Measurements from ENCODE around the gene GCK.

Gene GCK

GRCh38 chr7:44155191-44156185 lies 33.8 kb downstream of the GCK start:
- no peak for TF ChIP-seq ZBTB7A (IDR thresholded peaks at IDR 0.05; ENCODE audit: low read depth)
- no peak for TF ChIP-seq CEBPB (IDR thresholded peaks at IDR 0.05)
- TF ChIP-seq TEAD4 (IDR thresholded peaks at IDR 0.05), result no peak
- no peak for TF ChIP-seq CREB1 (IDR thresholded peaks at IDR 0.05; ENCODE audit: low read depth)
- TF ChIP-seq, protein P1, sequence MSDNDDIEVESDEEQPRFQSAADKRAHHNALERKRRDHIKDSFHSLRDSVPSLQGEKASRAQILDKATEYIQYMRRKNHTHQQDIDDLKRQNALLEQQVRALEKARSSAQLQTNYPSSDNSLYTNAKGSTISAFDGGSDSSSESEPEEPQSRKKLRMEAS (IDR thresholded peaks at IDR 0.05), result no peak
- TF ChIP-seq YY1 (IDR thresholded peaks at IDR 0.05; ENCODE audit: low read depth), result no peak
- TF ChIP-seq FOXM1 (IDR thresholded peaks at IDR 0.05; ENCODE audit: borderline replicate concordance, low read depth), result no peak
- TF ChIP-seq TCF12 (IDR thresholded peaks at IDR 0.05; ENCODE audit: low read depth), result no peak
- no peak for TF ChIP-seq TAF1 (IDR thresholded peaks at IDR 0.05; ENCODE audit: low read depth)
- TF ChIP-seq NFIC (IDR thresholded peaks at IDR 0.05), result no peak
- TF ChIP-seq RAD21 (IDR thresholded peaks at IDR 0.05; ENCODE audit: low read depth), result no peak
- no peak for TF ChIP-seq EP300 (IDR thresholded peaks at IDR 0.05; ENCODE audit: borderline replicate concordance)

DNA sequence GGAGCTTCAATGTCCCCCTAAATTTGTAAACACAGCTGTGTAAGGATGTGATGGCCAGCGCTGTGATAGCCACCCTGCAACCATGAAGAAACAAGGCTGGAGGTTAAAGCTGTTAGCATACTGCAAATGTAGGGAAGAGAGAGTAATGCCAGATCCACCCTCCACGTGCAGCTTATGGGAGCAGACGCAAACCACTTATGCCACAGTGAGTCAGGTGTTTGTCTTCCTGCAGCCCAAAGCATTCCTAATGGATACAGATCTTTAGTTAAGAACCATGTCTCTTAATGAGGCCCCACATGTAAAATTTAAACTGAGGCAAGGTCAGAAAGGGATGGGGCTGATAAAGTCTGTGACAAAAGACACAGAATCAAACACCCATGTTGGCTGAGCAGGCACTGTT lies 34.5 kb downstream of the GCK start:
- TF ChIP-seq YY1 (IDR thresholded peaks at IDR 0.05; ENCODE audit: low read depth) (no peak), CEBPB (IDR thresholded peaks at IDR 0.05) (no peak), RAD21 (IDR thresholded peaks at IDR 0.05; ENCODE audit: low read depth) (no peak), TCF12 (IDR thresholded peaks at IDR 0.05; ENCODE audit: low read depth) (no peak), NFIC (IDR thresholded peaks at IDR 0.05) (no peak), CREB1 (IDR thresholded peaks at IDR 0.05; ENCODE audit: low read depth) (no peak), EGR1 (IDR thresholded peaks at IDR 0.05) (no peak), TEAD4 (IDR thresholded peaks at IDR 0.05) (no peak), USF1 (IDR thresholded peaks at IDR 0.05) (no peak), TAF1 (IDR thresholded peaks at IDR 0.05; ENCODE audit: low read depth) (no peak), EP300 (IDR thresholded peaks at IDR 0.05; ENCODE audit: borderline replicate concordance) (no peak), ZBTB7A (IDR thresholded peaks at IDR 0.05; ENCODE audit: low read depth) (no peak), FOXM1 (IDR thresholded peaks at IDR 0.05; ENCODE audit: borderline replicate concordance, low read depth) (no peak)
- TF ChIP-seq, protein P1 (IDR thresholded peaks at IDR 0.05), result no peak
- TF ChIP-seq, protein P2, sequence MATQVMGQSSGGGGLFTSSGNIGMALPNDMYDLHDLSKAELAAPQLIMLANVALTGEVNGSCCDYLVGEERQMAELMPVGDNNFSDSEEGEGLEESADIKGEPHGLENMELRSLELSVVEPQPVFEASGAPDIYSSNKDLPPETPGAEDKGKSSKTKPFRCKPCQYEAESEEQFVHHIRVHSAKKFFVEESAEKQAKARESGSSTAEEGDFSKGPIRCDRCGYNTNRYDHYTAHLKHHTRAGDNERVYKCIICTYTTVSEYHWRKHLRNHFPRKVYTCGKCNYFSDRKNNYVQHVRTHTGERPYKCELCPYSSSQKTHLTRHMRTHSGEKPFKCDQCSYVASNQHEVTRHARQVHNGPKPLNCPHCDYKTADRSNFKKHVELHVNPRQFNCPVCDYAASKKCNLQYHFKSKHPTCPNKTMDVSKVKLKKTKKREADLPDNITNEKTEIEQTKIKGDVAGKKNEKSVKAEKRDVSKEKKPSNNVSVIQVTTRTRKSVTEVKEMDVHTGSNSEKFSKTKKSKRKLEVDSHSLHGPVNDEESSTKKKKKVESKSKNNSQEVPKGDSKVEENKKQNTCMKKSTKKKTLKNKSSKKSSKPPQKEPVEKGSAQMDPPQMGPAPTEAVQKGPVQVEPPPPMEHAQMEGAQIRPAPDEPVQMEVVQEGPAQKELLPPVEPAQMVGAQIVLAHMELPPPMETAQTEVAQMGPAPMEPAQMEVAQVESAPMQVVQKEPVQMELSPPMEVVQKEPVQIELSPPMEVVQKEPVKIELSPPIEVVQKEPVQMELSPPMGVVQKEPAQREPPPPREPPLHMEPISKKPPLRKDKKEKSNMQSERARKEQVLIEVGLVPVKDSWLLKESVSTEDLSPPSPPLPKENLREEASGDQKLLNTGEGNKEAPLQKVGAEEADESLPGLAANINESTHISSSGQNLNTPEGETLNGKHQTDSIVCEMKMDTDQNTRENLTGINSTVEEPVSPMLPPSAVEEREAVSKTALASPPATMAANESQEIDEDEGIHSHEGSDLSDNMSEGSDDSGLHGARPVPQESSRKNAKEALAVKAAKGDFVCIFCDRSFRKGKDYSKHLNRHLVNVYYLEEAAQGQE (IDR thresholded peaks at IDR 0.05; ENCODE audit: low read depth), result no peak

GRCh38 chr7:44153948-44154335 lies 35.3 kb downstream of the GCK start:
- no peak for TF ChIP-seq YY1 (IDR thresholded peaks at IDR 0.05; ENCODE audit: low read depth)
- TF ChIP-seq, protein P2 (IDR thresholded peaks at IDR 0.05; ENCODE audit: low read depth), result no peak
- TF ChIP-seq, protein P1 (IDR thresholded peaks at IDR 0.05), result no peak
- TF ChIP-seq CREB1 (IDR thresholded peaks at IDR 0.05; ENCODE audit: low read depth), result no peak
- TF ChIP-seq RAD21 (IDR thresholded peaks at IDR 0.05; ENCODE audit: low read depth), result no peak

DNA sequence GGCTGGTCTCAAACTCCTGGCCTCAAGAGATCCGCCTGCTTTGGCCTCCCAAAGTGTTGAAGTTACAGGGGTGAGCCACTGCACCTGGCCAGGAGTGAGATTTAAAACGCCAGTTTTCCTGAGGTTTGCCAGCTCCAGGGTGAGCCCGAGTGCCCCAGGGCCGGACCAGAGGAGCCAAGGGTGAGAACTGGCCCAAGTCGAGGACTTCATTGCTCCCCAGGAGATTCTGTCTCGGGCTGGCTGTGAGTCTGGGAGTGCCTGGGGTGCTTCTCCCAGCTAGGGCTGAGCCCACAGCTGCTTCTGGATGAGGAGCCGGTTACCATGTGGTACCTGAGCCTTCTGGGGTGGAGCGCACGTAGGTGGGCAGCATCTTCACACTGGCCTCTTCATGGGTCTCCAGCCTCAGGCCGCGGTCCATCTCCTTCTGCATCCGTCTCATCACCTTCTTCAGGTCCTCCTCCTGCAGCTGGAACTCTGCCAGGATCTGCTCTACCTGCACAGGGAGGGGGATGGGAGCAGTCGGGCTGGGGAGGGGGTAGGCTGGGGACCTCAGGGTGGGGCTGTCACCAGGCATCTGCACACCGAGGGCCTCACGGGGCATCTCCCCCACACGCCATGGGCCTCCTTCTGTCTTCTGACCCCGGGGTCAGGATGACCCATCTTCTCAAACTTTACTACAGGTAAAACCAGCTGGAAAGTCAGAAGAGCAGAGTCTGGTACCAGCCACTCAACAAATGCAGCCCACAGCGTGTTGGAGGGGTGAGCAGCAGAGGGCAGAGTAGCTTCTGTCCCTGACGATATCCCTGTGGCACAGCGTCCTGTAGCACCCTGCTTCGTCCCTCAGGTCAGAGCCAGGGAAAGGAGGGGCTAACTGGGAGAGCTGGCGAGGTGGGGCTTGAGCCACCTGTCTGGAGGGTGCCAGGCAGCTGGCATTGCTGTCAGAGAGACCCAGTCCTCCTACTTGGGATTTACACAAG lies 36.0 kb downstream of the GCK start:
- TF ChIP-seq, protein P2 (IDR thresholded peaks at IDR 0.05; ENCODE audit: low read depth), result no peak
- peak; percentile 21; the same call in 1 of the 2 replicates for TF ChIP-seq RAD21 (IDR thresholded peaks at IDR 0.05; ENCODE audit: low read depth)
